Psoas muscle (tissue), 8 donors: ENCODE results near the gene NAV2. TPM values are rescaled to one million over a fixed set of nuclear protein-coding genes. Genes with fewer than 3 reads are reported as not detected.

ENCODE experiments used
- ATAC-seq, 4 donors: fragments of 200-7000 bp; cut with Tn5 transposase; one replicate each; pipeline ENCODE4 v1.9.1; 2020; ENCODE audit warnings: moderate library complexity in 3 of 4, mild to moderate bottlenecking in 2 of 4
- DNase-seq, 2 donors: peaks; one replicate each; pipeline ENCODE4 v3.0.0-alpha.2; 2020
- H3K27ac ChIP-seq: fragments of 200-600 bp; one replicate; pipeline ENCODE4 v1.8.0; 2022
- H3K27me3 ChIP-seq, 3 donors: fragments of 200-600 bp in 1 of 3; one replicate each; pipeline versions ENCODE4 v1.6.1 to v1.8.0; 2013 to 2022; ENCODE audit warnings: low read length in 2 of 3, mild to moderate bottlenecking in 2 of 3, moderate library complexity in 1 of 3; ENCODE audit not compliant: insufficient read depth in 3 of 3
- H3K36me3 ChIP-seq, 2 donors: fragments of 200-600 bp in 1 of 2; one replicate each; pipeline versions ENCODE4 v1.6.1 to v1.8.0; 2013 to 2022; ENCODE audit warnings: low read depth in 1 of 2, mild to moderate bottlenecking in 1 of 2, moderate library complexity in 1 of 2; ENCODE audit not compliant: insufficient read depth in 1 of 2
- H3K4me1 ChIP-seq: fragments of 200-600 bp; one replicate; pipeline ENCODE4 v1.8.0; 2022
- H3K4me3 ChIP-seq: fragments of 200-600 bp; one replicate; pipeline ENCODE4 v1.8.0; 2022; ENCODE audit warnings: mild to moderate bottlenecking
- H3K9me3 ChIP-seq: fragments of 200-600 bp; one replicate; pipeline ENCODE4 v1.8.0; 2022
- CTCF ChIP-seq: fragments of 200-600 bp; IDR thresholded peaks from one replicate; pipeline ENCODE4 v1.8.0; 2022; ENCODE audit warnings: antibody characterized with exemption
- WGBS, 3 donors: extraction: QIAGEN DNeasy Blood & Tissue Kit; methylation state at CpG; one replicate each; pipeline versions ENCODE4 v1.1.6 to v1.1.7; 2013; 5-methylcytosine and 5-hydroxymethylcytosine counted together
- intact Hi-C, 2 donors: fragments of 100-400 bp; cut with DNase I; formaldehyde crosslinking; loops; one replicate each; pipeline versions ENCODE4 v1.11.0 to v1.14.2; 2022
- polyA plus RNA-seq, 3 donors: library from polyadenylated mRNA; stranded (reverse); fragments of 200-250 nt; gene quantifications; one replicate each; pipeline ENCODE4 v1.2.3, GENCODE V29; 2013
- total RNA-seq, 4 donors: library from RNA; stranded (reverse); fragmentation: NEBNext Ultra II Directional in 2 of 4; extraction: Animal tissue kit (Norgen Biotek cat#: 25700) in 2 of 4; gene quantifications; one replicate each; pipeline versions ENCODE4 v1.2.1 to v1.2.4, GENCODE V29; 2021 to 2023
- donor health status: healthy with polysubstance abuse.
- donor health status: DM: no; HTN: no; CAD: no; lungs with moderate emphysema.
- donor health status: Bipolar disorder and iron deficiency.
- donor health status: healthy.
- donor health status: DM: yes; HTN: yes; CAD: no.
- donor health status: DM: no; HTN: no; CAD: no.
- donor health status: DM: no; HTN: no; CAD: no.
- donor health status: DM: yes; HTN: yes; CAD: no.

The NAV2 gene
- total and polyA plus RNA-seq, 7 donors: 0.68 to 21.8 (median 2.9) TPM

DNA sequence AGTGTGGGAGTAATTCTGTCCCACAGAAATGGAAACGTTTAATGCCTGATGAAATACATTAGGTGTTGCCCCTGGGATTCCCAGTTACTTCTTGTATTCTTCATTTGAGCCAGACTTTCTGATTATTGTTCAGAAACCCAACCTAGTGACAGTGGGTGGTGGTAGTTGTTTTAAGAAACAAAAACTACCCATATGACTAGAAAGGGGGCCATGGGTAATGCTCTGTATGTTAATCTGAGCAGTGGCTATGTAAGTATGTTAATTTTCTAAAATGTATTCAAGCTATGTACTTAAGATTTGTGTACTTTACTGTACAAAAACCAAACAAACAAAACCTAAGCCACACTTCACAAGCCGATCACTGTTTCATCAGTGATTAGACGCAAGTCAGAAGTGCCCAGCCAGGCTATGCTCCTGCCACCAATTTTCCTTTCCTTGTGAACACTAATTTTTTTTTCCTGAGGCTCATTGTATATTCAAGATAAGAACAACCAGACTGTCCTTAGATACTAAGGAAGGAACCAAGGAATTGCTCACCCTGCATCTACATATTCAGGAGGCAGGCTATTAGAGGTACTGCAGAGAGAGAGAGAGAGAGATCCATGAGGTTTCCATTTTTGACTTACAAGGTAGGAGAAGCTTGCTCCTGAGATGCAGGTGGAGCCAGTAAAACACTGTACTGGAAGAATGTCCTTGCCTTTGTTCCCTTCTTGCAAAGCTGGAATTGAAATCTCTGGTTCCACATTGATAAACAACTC lies 324.9 kb downstream of the NAV2 start:
- intact Hi-C loops: no loop called here
- Histone ChIP-seq H3K27ac (no peak overlapping the region), H3K27me3 (no peaks in the 10 kb centered on the region), H3K9me3 (no peaks in the 10 kb centered on the region), H3K4me3 (no peak overlapping the region), H3K36me3 (no peaks in the 10 kb centered on the region), H3K4me1 (no peaks in the 10 kb centered on the region)
- 83 to 93% (median 88%) methylated on average over 3 of the region's 3 CpGs for WGBS, 3 donors
- ATAC-seq (no peak), DNase-seq (no peak)
- TF ChIP-seq CTCF: no peak

- no peak overlapping the region for H3K27ac ChIP-seq
- intact Hi-C loops: no loop called here
- H3K4me3 ChIP-seq: no peak overlapping the region
- ATAC-seq (no peak), DNase-seq (no peak)
- no peaks in the 10 kb centered on the region for H3K36me3 ChIP-seq
- no peaks in the 10 kb centered on the region for H3K4me1 ChIP-seq
- H3K27me3 ChIP-seq: no peaks in the 10 kb centered on the region
- no peak for TF ChIP-seq CTCF
- WGBS, 3 donors: 79 to 92% (median 80%) methylated on average over 6 of the region's 6 CpGs
- no peaks in the 10 kb centered on the region for H3K9me3 ChIP-seq
These were observed 325.8 kb downstream of the NAV2 start for GRCh38 chr11:20038412-20038811.

- H3K9me3 ChIP-seq: no peaks in the 10 kb centered on the region
- no peak for TF ChIP-seq CTCF
- no peak overlapping the region for H3K4me3 ChIP-seq
- ATAC-seq (no peak), DNase-seq (no peak)
- H3K27ac ChIP-seq: no peak overlapping the region
- H3K36me3 ChIP-seq: no peaks in the 10 kb centered on the region
- no peaks in the 10 kb centered on the region for H3K27me3 ChIP-seq
- H3K4me1 ChIP-seq: no peaks in the 10 kb centered on the region
- intact Hi-C loops: no loop called here
- WGBS, 3 donors: 93 to 97% (median 94%) methylated on average over 3 of the region's 3 CpGs
These were observed 326.3 kb downstream of the NAV2 start for GRCh38 chr11:20038972-20039371.

DNA sequence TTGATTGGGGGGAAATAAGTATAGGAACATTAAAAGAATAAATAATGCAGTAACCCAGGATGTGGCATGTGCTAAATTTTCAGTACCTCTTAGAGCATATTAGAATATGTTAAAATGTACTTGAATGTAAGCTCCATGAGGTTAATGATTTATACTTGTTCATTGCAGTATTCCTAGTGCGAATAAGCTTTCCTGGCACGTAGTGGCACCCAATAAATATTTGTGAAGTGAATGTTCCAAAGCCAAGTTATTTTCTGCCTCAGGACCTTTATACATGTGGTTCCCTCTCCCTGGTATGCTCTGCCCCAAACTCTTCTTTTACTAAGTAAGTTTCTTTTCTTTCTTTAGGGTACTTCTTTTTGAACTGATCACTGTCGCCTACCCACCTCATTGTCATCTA lies 328.9 kb downstream of the NAV2 start:
- DNase-seq (no peak), ATAC-seq (no peak)
- Histone ChIP-seq H3K36me3 (peaks cover 0 to 4% of the 10 kb centered on the region in 2 donors), H3K27ac (no peak overlapping the region), H3K4me1 (no peaks in the 10 kb centered on the region), H3K27me3 (no peaks in the 10 kb centered on the region), H3K4me3 (no peak overlapping the region), H3K9me3 (no peaks in the 10 kb centered on the region)
- intact Hi-C loops: no loop called here
- WGBS, 3 donors: 77 to 96% (median 85%) methylated on average over 3 of the region's 3 CpGs
- no peak for TF ChIP-seq CTCF
